Right lobe of liver (tissue), 4 donors: Measurements from ENCODE around the gene GULP1.

Source experiments
- CTCF ChIP-seq, 4 donors: fragments of 200-600 bp in 3 of 4; fragments of 450-650 bp in 1 of 4; IDR thresholded peaks; one replicate each; pipeline versions ENCODE4 v1.5.1 to v1.8.0; 2016 to 2022; ENCODE audit warnings: antibody characterized with exemption in 4 of 4, mild to moderate bottlenecking in 2 of 4
- POLR2A ChIP-seq: fragments of 450-650 bp; IDR thresholded peaks from one replicate; pipeline ENCODE4 v1.6.1; 2017; ENCODE audit warnings: antibody characterized with exemption, mild to moderate bottlenecking
- donor health status: DM: no; HTN: no; CAD: no.
- donor health status: DM: no; HTN: no; CAD: no.
- donor health status: DM: no; HTN: yes; CAD: no.

- TF ChIP-seq POLR2A: no peak
- no peak for TF ChIP-seq CTCF (IDR thresholded peaks at IDR 0.05)
Observed at GRCh38 chr2:188395903-188396689, 104.4 kb downstream of the GULP1 start.
